VCaP (cell line): ENCODE data around the gene CTBP2.

Source experiments
- H3K27ac ChIP-seq: fragments of 450-650 bp; 2 replicates; pipeline ENCODE4 v1.5.1; 2017
- CTCF ChIP-seq: fragments of 450-650 bp; conservative IDR thresholded peaks from 2 replicates; pipeline ENCODE4 v1.5.1; 2017; ENCODE audit warnings: mild to moderate bottlenecking, moderate library complexity

Gene CTBP2

GRCh38 chr10:125116041-125116649, 44.2 kb downstream of the CTBP2 start:
- H3K27ac ChIP-seq = no peak overlapping the region
- no peak for TF ChIP-seq CTCF

GRCh38 chr10:125115409-125115808, 45.0 kb downstream of the CTBP2 start:
- H3K27ac ChIP-seq = no peak overlapping the region

GRCh38 chr10:125114761-125115391, 45.5 kb downstream of the CTBP2 start:
- no peak for TF ChIP-seq CTCF
- no peak overlapping the region for H3K27ac ChIP-seq

More at GRCh38 chr10:125115409-125115808, 45.0 kb downstream of the CTBP2 start:
- no peak for TF ChIP-seq CTCF

GRCh38 chr10:125113691-125114371, 46.5 kb downstream of the CTBP2 start:
- TF ChIP-seq CTCF = no peak
- H3K27ac ChIP-seq = no peak overlapping the region

GRCh38 chr10:125112697-125113494, 47.5 kb downstream of the CTBP2 start:
- TF ChIP-seq CTCF = no peak
- no peak overlapping the region for H3K27ac ChIP-seq

GRCh38 chr10:125111118-125111727, 49.1 kb downstream of the CTBP2 start:
- no peak for TF ChIP-seq CTCF
- peak overlapping the region; percentile 25; the same call in 1 of the 2 replicates for H3K27ac ChIP-seq
